Adrenal gland (tissue), 12 donors: ENCODE data around the gene CNOT2. TPM values are rescaled to one million over a fixed set of nuclear protein-coding genes. Genes with fewer than 3 reads are reported as not detected.

ENCODE experiments used
- DNase-seq, 7 donors: peaks; one replicate each; pipeline ENCODE4 v3.0.0-alpha.2; 2019 to 2020
- H3K27ac ChIP-seq, 5 donors: fragments of 200-600 bp; sonication (generic) in 4 of 5; 1 replicate in 3 of 5; 2 replicates in 2 of 5; pipeline versions ENCODE4 v1.5.1 to v1.8.0; 2016 to 2020; ENCODE audit warnings: mild to moderate bottlenecking in 1 of 5
- H3K27me3 ChIP-seq: fragments of 200-600 bp; 2 replicates; pipeline ENCODE4 v1.8.0; 2021
- H3K36me3 ChIP-seq, 2 donors: fragments of 200-600 bp; replicated peaks in 1 of 2; 1 replicate in 1 of 2; 2 replicates in 1 of 2; pipeline versions ENCODE4 v1.5.1 to v1.8.0; 2018 to 2022
- H3K4me1 ChIP-seq, 2 donors: fragments of 200-600 bp; replicated peaks in 1 of 2; 1 replicate in 1 of 2; 2 replicates in 1 of 2; pipeline versions ENCODE4 v1.5.1 to v1.8.0; 2018 to 2021
- H3K4me3 ChIP-seq, 4 donors: fragments of 200-600 bp; sonication (generic) in 3 of 4; one replicate each; pipeline ENCODE4 v1.5.1; 2016 to 2018
- H3K9me3 ChIP-seq, 3 donors: fragments of 200-600 bp; sonication (generic) in 1 of 3; replicated peaks in 1 of 3; 1 replicate in 2 of 3; 2 replicates in 1 of 3; pipeline versions ENCODE4 v1.5.1 to v1.8.0; 2016 to 2021
- POLR2A ChIP-seq, 2 donors: fragments of 450-650 bp; IDR thresholded peaks; one replicate each; pipeline ENCODE4 v1.6.1; 2017; ENCODE audit warnings: antibody characterized with exemption in 2 of 2, mild to moderate bottlenecking in 2 of 2, moderate library complexity in 1 of 2
- WGBS, 4 donors: extraction: QIAGEN DNeasy Blood & Tissue Kit in 2 of 4; methylation state at CpG; one replicate each; pipeline versions ENCODE4 v1.1.5 to v1.1.7; 2013 to 2017; 5-methylcytosine and 5-hydroxymethylcytosine counted together
- intact Hi-C, 2 donors: fragments of 100-400 bp; cut with DNase I; formaldehyde crosslinking; loops; one replicate each; pipeline versions ENCODE4 v1.14.1 to v1.15.0; 2022 to 2023
- polyA plus RNA-seq, 3 donors: library from polyadenylated mRNA; stranded (reverse); fragments of 200-250 nt in 2 of 3; fragments of 350-450 nt in 1 of 3; fragmentation: Illumina TruSeq in 1 of 3; extraction: RNeasy Lipid Tissue Mini Kit (QIAGEN cat#74804) in 1 of 3; gene quantifications; one replicate each; pipeline ENCODE4 v1.2.3, GENCODE V29; 2013 to 2014
- total RNA-seq, 9 donors: library from RNA; depleted of rRNA in 4 of 9; stranded (reverse); fragments of >200 nt in 4 of 9; fragments of 120-200 nt in 1 of 9; fragmentation: NEBNext Ultra II Directional in 1 of 9; extraction: Animal tissue kit (Norgen Biotek cat#: 25700) in 1 of 9; gene quantifications; one replicate each; pipeline versions ENCODE4 v1.1.0 to v1.2.4, GENCODE V29; 2013 to 2023
- TF ChIP-seq, protein P1 (sequence below), 6 experiments: fragments of 450-650 bp in 4 of 6; fragments of 200-600 bp in 2 of 6; sonication (generic) in 1 of 6; IDR thresholded peaks; 1 replicate in 5 of 6; 2 replicates in 1 of 6; pipeline versions ENCODE4 v1.5.1 to v1.8.0; 2016 to 2021; ENCODE audit warnings: antibody characterized with exemption in 6 of 6, mild to moderate bottlenecking in 2 of 6, moderate library complexity in 1 of 6
- donor health status: healthy with polysubstance abuse.
- donor health status: Bipolar disorder and iron deficiency.
- donor health status: DM: yes; HTN: yes; CAD: no.
- donor health status: DM: no; HTN: no; CAD: no.
- donor health status: DM: no; HTN: no; CAD: no.
- donor health status: DM: yes; HTN: yes; CAD: no.

The CNOT2 gene
- total and polyA plus RNA-seq, 12 donors: 33.4 to 127 (median 57.1) TPM

GRCh38 chr12:70260646-70261045 is 17.4 kb downstream of the CNOT2 start:
- peaks cover 0 to 32% of the 10 kb centered on the region in 2 donors for H3K4me1 ChIP-seq

GRCh38 chr12:70264067-70264867 is 21.0 kb downstream of the CNOT2 start:
- Histone ChIP-seq H3K36me3 (no peaks in the 10 kb centered on the region), H3K27ac (no peak overlapping the region), H3K4me3 (no peak overlapping the region), H3K4me1 (peaks cover 0 to 31% of the 10 kb centered on the region in 2 donors), H3K27me3 (no peaks in the 10 kb centered on the region), H3K9me3 (no peaks in the 10 kb centered on the region)
- WGBS, 4 donors: 88 to 91% (median 89%) methylated on average over 6 of the region's 6 CpGs
- DNase-seq: no peak
- intact Hi-C loops: no loop called here
- TF ChIP-seq POLR2A (IDR thresholded peaks at IDR 0.05): no peak
- TF ChIP-seq, protein P1, sequence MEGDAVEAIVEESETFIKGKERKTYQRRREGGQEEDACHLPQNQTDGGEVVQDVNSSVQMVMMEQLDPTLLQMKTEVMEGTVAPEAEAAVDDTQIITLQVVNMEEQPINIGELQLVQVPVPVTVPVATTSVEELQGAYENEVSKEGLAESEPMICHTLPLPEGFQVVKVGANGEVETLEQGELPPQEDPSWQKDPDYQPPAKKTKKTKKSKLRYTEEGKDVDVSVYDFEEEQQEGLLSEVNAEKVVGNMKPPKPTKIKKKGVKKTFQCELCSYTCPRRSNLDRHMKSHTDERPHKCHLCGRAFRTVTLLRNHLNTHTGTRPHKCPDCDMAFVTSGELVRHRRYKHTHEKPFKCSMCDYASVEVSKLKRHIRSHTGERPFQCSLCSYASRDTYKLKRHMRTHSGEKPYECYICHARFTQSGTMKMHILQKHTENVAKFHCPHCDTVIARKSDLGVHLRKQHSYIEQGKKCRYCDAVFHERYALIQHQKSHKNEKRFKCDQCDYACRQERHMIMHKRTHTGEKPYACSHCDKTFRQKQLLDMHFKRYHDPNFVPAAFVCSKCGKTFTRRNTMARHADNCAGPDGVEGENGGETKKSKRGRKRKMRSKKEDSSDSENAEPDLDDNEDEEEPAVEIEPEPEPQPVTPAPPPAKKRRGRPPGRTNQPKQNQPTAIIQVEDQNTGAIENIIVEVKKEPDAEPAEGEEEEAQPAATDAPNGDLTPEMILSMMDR (IDR thresholded peaks at IDR 0.05): no peak

More at GRCh38 chr12:70260646-70261045, 17.4 kb downstream of the CNOT2 start:
- TF ChIP-seq POLR2A (IDR thresholded peaks at IDR 0.05): no peak
- TF ChIP-seq, protein P1 (IDR thresholded peaks at IDR 0.05): no peak
- Histone ChIP-seq H3K36me3 (no peaks in the 10 kb centered on the region), H3K4me3 (no peak overlapping the region), H3K27ac (no peak overlapping the region), H3K27me3 (no peaks in the 10 kb centered on the region), H3K9me3 (no peaks in the 10 kb centered on the region)
- no peak for DNase-seq
- intact Hi-C loops: no loop called here
- WGBS, 4 donors: 83 to 91% (median 88%) methylated on average over 1 of the region's 1 CpG

- no peak overlapping the region for H3K4me3 ChIP-seq
- WGBS, 4 donors: 85 to 93% (median 89%) methylated on average over 1 of the region's 1 CpG
- H3K4me1 ChIP-seq: peaks cover 0 to 39% of the 10 kb centered on the region in 2 donors
- no peaks in the 10 kb centered on the region for H3K27me3 ChIP-seq
- DNase-seq: no peak
- no peaks in the 10 kb centered on the region for H3K9me3 ChIP-seq
- intact Hi-C loops: no loop called here
- H3K36me3 ChIP-seq: no peaks in the 10 kb centered on the region
- H3K27ac ChIP-seq: no peak overlapping the region
- TF ChIP-seq, protein P1 (IDR thresholded peaks at IDR 0.05): no peak
- TF ChIP-seq POLR2A (IDR thresholded peaks at IDR 0.05): no peak
Observed at GRCh38 chr12:70265132-70265531, 21.9 kb downstream of the CNOT2 start.

DNA sequence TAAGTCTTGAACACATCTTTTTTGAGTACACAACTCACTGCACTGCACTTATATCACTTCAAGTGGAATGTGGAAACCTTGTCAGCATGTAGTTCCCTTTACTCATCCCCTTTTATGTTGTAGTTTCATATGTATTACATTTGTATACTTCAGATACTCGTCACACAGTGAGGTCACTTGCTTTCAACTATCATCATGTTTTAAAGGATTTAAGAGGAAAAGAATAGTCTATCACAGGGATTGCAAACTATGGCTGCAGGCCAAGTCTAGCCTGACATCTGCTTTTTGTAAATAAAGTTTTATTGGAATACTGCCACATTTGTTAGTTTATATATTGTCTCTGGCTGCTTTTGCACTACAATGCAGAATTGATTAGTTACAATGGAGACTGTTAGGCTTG is 24.3 kb downstream of the CNOT2 start:
- H3K36me3 ChIP-seq: no peaks in the 10 kb centered on the region
- intact Hi-C loops: no loop called here
- WGBS, 4 donors: 81 to 94% (median 88%) methylated on average over 1 of the region's 1 CpG
- no peaks in the 10 kb centered on the region for H3K27me3 ChIP-seq
- no peak for DNase-seq
- H3K27ac ChIP-seq: no peak overlapping the region
- TF ChIP-seq, protein P1 (IDR thresholded peaks at IDR 0.05): no peak
- TF ChIP-seq POLR2A (IDR thresholded peaks at IDR 0.05): no peak
- H3K4me3 ChIP-seq: no peak overlapping the region
- peaks cover 0 to 45% of the 10 kb centered on the region in 2 donors for H3K4me1 ChIP-seq
- no peaks in the 10 kb centered on the region for H3K9me3 ChIP-seq
